Right lobe of liver (tissue), 6 donors: Measurements from ENCODE around the gene INPP5D. TPM values are rescaled to one million over a fixed set of nuclear protein-coding genes. Genes with fewer than 3 reads are reported as not detected.

ENCODE experiments used
- ATAC-seq, 4 donors: fragments of 200-7000 bp; cut with Tn5 transposase; one replicate each; pipeline ENCODE4 v1.9.1; 2020; ENCODE audit warnings: mild to moderate bottlenecking in 4 of 4, moderate library complexity in 4 of 4
- DNase-seq, 3 donors: peaks; one replicate each; pipeline ENCODE4 v3.0.0-alpha.2; 2020
- H3K27ac ChIP-seq, 3 donors: fragments of 200-600 bp; one replicate each; pipeline ENCODE4 v1.8.0; 2022
- H3K27me3 ChIP-seq, 2 donors: fragments of 200-600 bp; one replicate each; pipeline ENCODE4 v1.8.0; 2022
- H3K36me3 ChIP-seq, 4 donors: fragments of 200-600 bp; sonication (generic) in 1 of 4; one replicate each; pipeline versions ENCODE4 v1.5.1 to v1.8.0; 2017 to 2022; ENCODE audit warnings: control low read depth in 1 of 4
- H3K4me1 ChIP-seq, 4 donors: fragments of 200-600 bp; sonication (generic) in 1 of 4; one replicate each; pipeline versions ENCODE4 v1.5.1 to v1.8.0; 2017 to 2022; ENCODE audit warnings: control low read depth in 1 of 4
- H3K4me3 ChIP-seq, 3 donors: fragments of 200-600 bp; one replicate each; pipeline ENCODE4 v1.8.0; 2022
- H3K9me3 ChIP-seq, 4 donors: fragments of 200-600 bp; sonication (generic) in 1 of 4; one replicate each; pipeline versions ENCODE4 v1.5.1 to v1.8.0; 2017 to 2022; ENCODE audit warnings: control low read depth in 1 of 4
- CTCF ChIP-seq, 4 donors: fragments of 200-600 bp in 3 of 4; fragments of 450-650 bp in 1 of 4; IDR thresholded peaks; one replicate each; pipeline versions ENCODE4 v1.5.1 to v1.8.0; 2016 to 2022; ENCODE audit warnings: antibody characterized with exemption in 4 of 4, mild to moderate bottlenecking in 2 of 4
- POLR2A ChIP-seq: fragments of 450-650 bp; IDR thresholded peaks from one replicate; pipeline ENCODE4 v1.6.1; 2017; ENCODE audit warnings: antibody characterized with exemption, mild to moderate bottlenecking
- WGBS: methylation state at CpG from one replicate; pipeline ENCODE4 v1.1.6; 2018; ENCODE audit warnings: low coverage, low lambda C conversion rate; ENCODE audit not compliant: insufficient coverage; ENCODE audit errors: missing lambda C conversion rate; 5-methylcytosine and 5-hydroxymethylcytosine counted together
- intact Hi-C, 2 donors: fragments of 100-400 bp; cut with DNase I; formaldehyde crosslinking; loops; one replicate each; pipeline versions ENCODE4 v1.11.2 to v1.14.1; 2022
- total RNA-seq, 6 experiments: library from RNA; depleted of rRNA in 2 of 6; stranded (reverse); fragments of >200 nt in 2 of 6; fragmentation: NEBNext Ultra II Directional in 3 of 6; extraction: Animal tissue kit (Norgen Biotek cat#: 25700) in 3 of 6; gene quantifications; one replicate each; pipeline versions ENCODE4 v1.1.0 to v1.2.4, GENCODE V29; 2016 to 2023
- donor health status: DM: no; HTN: yes; CAD: no.
- donor health status: DM: no; HTN: no; CAD: no.
- donor health status: DM: no; HTN: no; CAD: no.
- donor health status: DM: no; HTN: yes; CAD: no.
- donor health status: DM: no; HTN: yes; CAD: no.

The INPP5D gene
- total RNA-seq, 6 experiments from 2014 or later = 3.5 to 8.1 (median 5.5) TPM

DNA sequence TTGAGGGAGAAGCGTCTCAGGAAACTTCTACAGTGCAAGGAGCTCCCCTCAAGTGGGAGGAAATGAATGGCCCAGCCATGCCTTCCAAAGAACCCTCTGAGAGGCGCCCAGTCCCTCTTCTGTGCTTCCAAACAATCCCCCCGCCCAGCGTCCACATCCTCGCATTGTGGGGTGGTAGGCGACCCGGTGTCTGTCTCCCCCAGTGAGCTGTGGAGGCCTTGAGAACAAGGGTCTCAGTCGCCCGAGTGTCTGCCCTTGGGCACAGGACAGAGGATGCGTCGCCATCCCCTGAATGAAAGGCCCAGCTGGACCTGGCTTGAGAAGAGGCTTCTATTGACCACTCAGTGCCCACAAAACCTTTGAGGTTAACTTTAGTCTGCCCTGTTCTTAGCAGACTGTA is 29.7 kb downstream of the INPP5D start:
- no peaks in the 10 kb centered on the region for H3K36me3 ChIP-seq
- 97% methylated on average over 6 of the region's 11 CpGs for WGBS
- intact Hi-C loops = no loop called here
- ATAC-seq = no peak
- no peaks in the 10 kb centered on the region for H3K4me1 ChIP-seq
- H3K27ac ChIP-seq = no peak overlapping the region
- peak in 1 of 3 donors; percentile 30 for DNase-seq
- H3K9me3 ChIP-seq = no peaks in the 10 kb centered on the region
- H3K4me3 ChIP-seq = no peak overlapping the region
- no peaks in the 10 kb centered on the region for H3K27me3 ChIP-seq
- TF ChIP-seq CTCF (IDR thresholded peaks at IDR 0.05) (no peak), POLR2A (no peak)

DNA sequence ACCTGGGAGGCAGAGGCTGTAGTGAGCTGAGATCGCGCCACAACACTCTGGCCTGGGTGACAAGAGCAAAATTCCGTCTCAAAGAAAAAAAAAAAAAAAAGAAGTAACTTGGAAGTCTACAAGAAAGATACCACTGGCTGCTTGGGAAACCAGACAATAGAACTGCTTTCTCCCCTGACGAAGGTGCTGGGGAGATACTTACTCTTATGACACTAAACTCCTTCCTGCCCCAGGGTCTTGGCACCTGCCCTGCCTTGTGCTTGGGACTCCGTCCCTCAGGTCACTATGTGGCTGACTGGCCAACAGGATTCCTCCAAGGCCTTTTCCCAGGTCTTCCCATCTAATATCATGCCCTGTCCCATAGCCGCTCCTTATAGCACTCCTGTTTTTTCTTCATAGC is 30.7 kb downstream of the INPP5D start:
- no peak overlapping the region for H3K27ac ChIP-seq
- H3K9me3 ChIP-seq = no peaks in the 10 kb centered on the region
- 87% methylated on average over 5 of the region's 6 CpGs for WGBS
- no peaks in the 10 kb centered on the region for H3K4me1 ChIP-seq
- H3K36me3 ChIP-seq = no peaks in the 10 kb centered on the region
- TF ChIP-seq CTCF (IDR thresholded peaks at IDR 0.05) = no peak
- no peak for TF ChIP-seq POLR2A
- no peak overlapping the region for H3K4me3 ChIP-seq
- no peaks in the 10 kb centered on the region for H3K27me3 ChIP-seq
- peak in 1 of 3 donors; percentile 34 for DNase-seq
- intact Hi-C loops = no loop called here
- ATAC-seq = no peak

DNA sequence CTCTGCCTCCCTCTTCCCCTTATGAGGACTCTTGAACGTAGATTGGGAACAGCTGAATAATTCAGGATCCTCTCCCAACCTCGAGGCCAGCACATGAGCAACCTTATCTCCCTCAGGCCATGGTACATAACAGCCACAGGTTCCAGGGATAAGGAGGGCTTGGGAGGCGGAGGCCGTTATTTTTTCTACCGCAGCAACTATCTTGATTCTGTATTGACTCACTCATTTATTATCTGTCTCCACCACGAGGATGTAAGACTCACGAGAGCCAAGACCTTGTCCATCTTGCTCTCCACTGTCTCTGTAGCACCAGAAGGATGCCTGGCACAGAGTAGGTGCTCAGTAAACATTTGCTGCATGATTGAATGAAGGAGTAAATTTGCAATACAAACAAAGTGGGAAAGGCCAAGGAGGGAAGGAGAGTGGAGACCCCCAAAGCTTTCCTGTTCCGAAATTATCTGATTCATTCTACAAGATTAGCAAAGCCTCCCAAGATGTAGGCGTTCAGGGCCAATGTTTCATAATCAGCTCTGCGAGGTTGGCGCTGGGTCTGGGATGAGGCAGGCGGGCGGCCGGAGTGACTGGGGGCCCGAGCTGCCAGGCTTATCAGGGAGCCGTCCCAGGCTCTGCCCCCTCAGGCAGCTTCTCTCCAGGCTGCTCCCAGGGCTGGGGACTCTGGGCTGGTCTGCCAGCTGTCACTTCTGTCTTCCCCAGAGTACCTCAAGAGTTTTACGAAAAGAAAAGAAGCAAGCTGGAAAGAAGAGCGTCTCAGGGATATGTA is 31.6 kb downstream of the INPP5D start:
- H3K9me3 ChIP-seq = no peaks in the 10 kb centered on the region
- H3K27ac ChIP-seq = no peak overlapping the region
- 66% methylated on average over 16 of the region's 18 CpGs for WGBS
- DNase-seq (peak in 1 of 3 donors; percentile 43), ATAC-seq (no peak)
- H3K4me3 ChIP-seq = no peak overlapping the region
- TF ChIP-seq POLR2A = no peak
- intact Hi-C loops = no loop called here
- H3K36me3 ChIP-seq = no peaks in the 10 kb centered on the region
- no peaks in the 10 kb centered on the region for H3K4me1 ChIP-seq
- no peaks in the 10 kb centered on the region for H3K27me3 ChIP-seq

DNA sequence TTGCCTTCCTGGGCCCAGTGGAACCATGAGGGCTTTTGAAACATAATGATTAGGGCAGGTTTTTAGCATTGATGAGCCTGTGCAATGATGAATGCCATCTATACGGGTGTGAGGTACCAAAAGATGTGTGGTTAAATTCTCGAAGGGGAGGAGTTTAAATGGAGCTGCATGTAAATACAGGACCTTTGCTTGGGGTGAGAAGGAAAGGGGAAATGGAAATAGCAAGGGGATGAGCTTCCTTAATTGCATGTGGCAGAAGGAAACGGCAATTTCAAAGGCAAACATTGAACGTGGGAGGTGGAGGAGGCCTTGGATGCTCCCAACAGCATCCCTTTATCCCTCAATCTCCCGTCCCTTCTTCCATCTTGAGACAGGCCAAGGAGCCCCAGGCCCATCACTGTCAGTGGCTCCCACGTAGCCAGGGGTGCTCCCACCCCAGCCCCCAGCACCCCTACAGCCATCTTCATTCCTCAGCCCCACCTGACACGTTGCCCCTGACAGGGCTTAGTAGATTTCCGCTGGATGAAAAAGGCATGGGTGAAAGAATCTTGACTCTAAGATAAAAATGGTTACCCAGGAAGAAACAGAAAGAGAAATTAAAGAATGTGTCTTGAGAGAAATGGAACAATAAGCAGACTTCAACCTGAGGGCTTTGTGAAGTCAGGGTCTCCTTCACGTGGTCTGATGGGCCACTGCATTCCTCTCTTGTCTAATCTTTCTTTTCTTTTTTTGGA is 32.5 kb downstream of the INPP5D start:
- Histone ChIP-seq H3K4me3 (no peak overlapping the region), H3K27me3 (no peaks in the 10 kb centered on the region), H3K9me3 (no peaks in the 10 kb centered on the region), H3K27ac (no peak overlapping the region), H3K36me3 (no peaks in the 10 kb centered on the region), H3K4me1 (no peaks in the 10 kb centered on the region)
- WGBS = 50% methylated on average over 7 of the region's 9 CpGs
- intact Hi-C loops = no loop called here
- TF ChIP-seq POLR2A = no peak
- no peak for TF ChIP-seq CTCF (IDR thresholded peaks at IDR 0.05)
- peak in 1 of 3 donors; percentile 27 for DNase-seq
- ATAC-seq = peak in 2 of 4 donors; percentile 29 to 34

DNA sequence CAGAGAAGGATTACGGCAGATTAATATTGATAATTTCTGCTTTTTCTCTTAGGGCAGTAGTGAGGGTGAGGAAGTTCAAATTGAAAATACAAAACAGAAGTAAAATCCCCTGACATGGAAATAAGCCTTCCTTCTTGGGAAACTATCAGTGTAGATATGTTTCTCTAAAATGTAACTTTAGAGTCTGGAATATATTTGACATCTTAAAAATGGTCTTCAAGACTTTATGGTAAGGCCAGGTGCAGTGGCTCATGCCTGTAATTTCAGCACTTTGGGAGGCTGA is 33.0 kb downstream of the INPP5D start:
- peak in 2 of 4 donors; percentile 28 to 43 for ATAC-seq
- WGBS = 56% methylated on average over 1 of the region's 1 CpG

More for the DNA sequence above, 33.0 kb downstream of the INPP5D start:
- Histone ChIP-seq H3K9me3 (no peaks in the 10 kb centered on the region), H3K36me3 (no peaks in the 10 kb centered on the region), H3K27ac (no peak overlapping the region), H3K4me1 (no peaks in the 10 kb centered on the region), H3K4me3 (no peak overlapping the region), H3K27me3 (no peaks in the 10 kb centered on the region)
- intact Hi-C loops = no loop called here
- no peak for DNase-seq
- TF ChIP-seq POLR2A (no peak), CTCF (IDR thresholded peaks at IDR 0.05) (no peak)
